Stimulated activated CD8-positive, alpha-beta memory T cell treated with anti-CD3 and anti-CD28 coated beads, Interleukin-4, amount 100 ng/mL, for 4 hours (primary cell): ENCODE measurements around the gene ANKRD16.
A peak's percentile ranks its signal among the peaks of the same experiment; 100 is the strongest.

ENCODE experiments used
- DNase-seq, 2 donors: peaks; one replicate each; pipeline ENCODE4 v3.0.0-alpha.2; 2020; ENCODE audit warnings: low read depth in 2 of 2, low spot score in 1 of 2

The ANKRD16 gene

GRCh38 chr10:5904227-5904626 lies 14.5 kb upstream of the ANKRD16 start:
- DNase-seq = no peak

GRCh38 chr10:5903563-5903962 lies 13.9 kb upstream of the ANKRD16 start:
- no peak for DNase-seq

GRCh38 chr10:5902511-5903274 lies 13.0 kb upstream of the ANKRD16 start:
- no peak for DNase-seq

GRCh38 chr10:5900247-5900646 lies 10.6 kb upstream of the ANKRD16 start:
- no peak for DNase-seq

- DNase-seq = no peak
Measured at GRCh38 chr10:5898163-5898562, 8.5 kb upstream of the ANKRD16 start.

GRCh38 chr10:5897504-5897903 lies 7.8 kb upstream of the ANKRD16 start:
- no peak for DNase-seq

GRCh38 chr10:5897053-5897340 lies 7.3 kb upstream of the ANKRD16 start:
- DNase-seq = no peak

GRCh38 chr10:5896208-5897052 lies 6.7 kb upstream of the ANKRD16 start:
- DNase-seq = no peak

GRCh38 chr10:5895804-5896203 lies 6.1 kb upstream of the ANKRD16 start:
- no peak for DNase-seq

- DNase-seq = no peak
Measured at GRCh38 chr10:5895365-5895764, 5.7 kb upstream of the ANKRD16 start.

GRCh38 chr10:5894873-5895272 lies 5.2 kb upstream of the ANKRD16 start:
- no peak for DNase-seq

GRCh38 chr10:5894403-5894802 lies 4.7 kb upstream of the ANKRD16 start:
- no peak for DNase-seq

GRCh38 chr10:5893321-5893720 lies 3.6 kb upstream of the ANKRD16 start:
- no peak for DNase-seq

GRCh38 chr10:5892007-5892406 lies 2.3 kb upstream of the ANKRD16 start:
- DNase-seq = no peak

GRCh38 chr10:5891009-5891408 lies 1.3 kb upstream of the ANKRD16 start:
- no peak for DNase-seq

- DNase-seq = no peak
Measured at GRCh38 chr10:5890452-5890915, 791 bp upstream of the ANKRD16 start.

- DNase-seq = peak in 1 of 2 donors; percentile 7
Measured at GRCh38 chr10:5888843-5889623, 660 bp downstream of the ANKRD16 start.

GRCh38 chr10:5888351-5888750 lies 1.3 kb downstream of the ANKRD16 start:
- DNase-seq = no peak

- DNase-seq = no peak
Measured at GRCh38 chr10:5887641-5888040, 2.1 kb downstream of the ANKRD16 start.

GRCh38 chr10:5887029-5887428 lies 2.7 kb downstream of the ANKRD16 start:
- DNase-seq = no peak

- no peak for DNase-seq
Measured at GRCh38 chr10:5885619-5886018, 4.1 kb downstream of the ANKRD16 start.

GRCh38 chr10:5882961-5883360 lies 6.7 kb downstream of the ANKRD16 start:
- no peak for DNase-seq
